Parathyroid adenoma (tissue), 2 donors: ENCODE results near the gene TRAK2.

Experiments used
- H2AFZ ChIP-seq: fragments of 300-600 bp; sonication (generic); one replicate; pipeline ENCODE4 v1.7.0; 2017; ENCODE audit warnings: antibody characterized with exemption, mild to moderate bottlenecking
- H3K27ac ChIP-seq: fragments of 300-600 bp; sonication (generic); one replicate; pipeline ENCODE4 v1.7.0; 2017
- H3K27me3 ChIP-seq: fragments of 300-600 bp; sonication (generic); one replicate; pipeline ENCODE4 v1.7.0; 2017; ENCODE audit warnings: low read length; ENCODE audit not compliant: control insufficient read depth, insufficient read depth
- H3K36me3 ChIP-seq: fragments of 300-600 bp; sonication (generic); one replicate; pipeline ENCODE4 v1.7.0; 2017; ENCODE audit warnings: low read length; ENCODE audit not compliant: control insufficient read depth, insufficient read depth
- H3K4me1 ChIP-seq: fragments of 300-600 bp; sonication (generic); one replicate; pipeline ENCODE4 v1.7.0; 2017; ENCODE audit warnings: control low read depth
- H3K4me2 ChIP-seq: fragments of 300-600 bp; sonication (generic); one replicate; pipeline ENCODE4 v1.7.0; 2017; ENCODE audit warnings: low read length
- H3K4me3 ChIP-seq: fragments of 300-600 bp; sonication (generic); one replicate; pipeline ENCODE4 v1.7.0; 2017; ENCODE audit warnings: low read depth, low read length
- H3K79me2 ChIP-seq: fragments of 300-600 bp; sonication (generic); one replicate; pipeline ENCODE4 v1.7.0; 2017; ENCODE audit warnings: control low read depth
- H3K9ac ChIP-seq: fragments of 300-600 bp; sonication (generic); one replicate; pipeline ENCODE4 v1.7.0; 2017; ENCODE audit warnings: mild to moderate bottlenecking
- H3K9me3 ChIP-seq: fragments of 300-600 bp; sonication (generic); one replicate; pipeline ENCODE4 v1.7.0; 2017; ENCODE audit warnings: low read length; ENCODE audit not compliant: control insufficient read depth
- TF ChIP-seq, protein P1 (sequence below): fragments of 300-600 bp; sonication (generic); IDR thresholded peaks from one replicate; pipeline ENCODE4 v1.7.0; 2017; ENCODE audit warnings: antibody characterized with exemption, mild to moderate bottlenecking
- donor health status: primary hyperparathyroidism.

The TRAK2 gene

GRCh38 chr2:201401815-201402214, 49.4 kb downstream of the TRAK2 start:
- Histone ChIP-seq H2AFZ (no peak overlapping the region), H3K27ac (no peak overlapping the region), H3K27me3 (no peaks in the 10 kb centered on the region), H3K36me3 (no peaks in the 10 kb centered on the region), H3K4me3 (no peak overlapping the region), H3K9me3 (no peaks in the 10 kb centered on the region), H3K79me2 (no peaks in the 10 kb centered on the region), H3K4me1 (peaks cover 10% of the 10 kb centered on the region), H3K4me2 (no peak overlapping the region), H3K9ac (no peak overlapping the region)
- TF ChIP-seq, protein P1, sequence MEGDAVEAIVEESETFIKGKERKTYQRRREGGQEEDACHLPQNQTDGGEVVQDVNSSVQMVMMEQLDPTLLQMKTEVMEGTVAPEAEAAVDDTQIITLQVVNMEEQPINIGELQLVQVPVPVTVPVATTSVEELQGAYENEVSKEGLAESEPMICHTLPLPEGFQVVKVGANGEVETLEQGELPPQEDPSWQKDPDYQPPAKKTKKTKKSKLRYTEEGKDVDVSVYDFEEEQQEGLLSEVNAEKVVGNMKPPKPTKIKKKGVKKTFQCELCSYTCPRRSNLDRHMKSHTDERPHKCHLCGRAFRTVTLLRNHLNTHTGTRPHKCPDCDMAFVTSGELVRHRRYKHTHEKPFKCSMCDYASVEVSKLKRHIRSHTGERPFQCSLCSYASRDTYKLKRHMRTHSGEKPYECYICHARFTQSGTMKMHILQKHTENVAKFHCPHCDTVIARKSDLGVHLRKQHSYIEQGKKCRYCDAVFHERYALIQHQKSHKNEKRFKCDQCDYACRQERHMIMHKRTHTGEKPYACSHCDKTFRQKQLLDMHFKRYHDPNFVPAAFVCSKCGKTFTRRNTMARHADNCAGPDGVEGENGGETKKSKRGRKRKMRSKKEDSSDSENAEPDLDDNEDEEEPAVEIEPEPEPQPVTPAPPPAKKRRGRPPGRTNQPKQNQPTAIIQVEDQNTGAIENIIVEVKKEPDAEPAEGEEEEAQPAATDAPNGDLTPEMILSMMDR: no peak

- H3K36me3 ChIP-seq: no peaks in the 10 kb centered on the region
- TF ChIP-seq, protein P1: no peak
- no peaks in the 10 kb centered on the region for H3K27me3 ChIP-seq
- no peaks in the 10 kb centered on the region for H3K79me2 ChIP-seq
- H3K27ac ChIP-seq: no peak overlapping the region
- no peaks in the 10 kb centered on the region for H3K9me3 ChIP-seq
- no peak overlapping the region for H3K4me2 ChIP-seq
- H3K9ac ChIP-seq: no peak overlapping the region
- H3K4me1 ChIP-seq: peaks cover 5% of the 10 kb centered on the region
- no peak overlapping the region for H3K4me3 ChIP-seq
- H2AFZ ChIP-seq: no peak overlapping the region
Measured at GRCh38 chr2:201396595-201396994, 54.7 kb downstream of the TRAK2 start.

DNA sequence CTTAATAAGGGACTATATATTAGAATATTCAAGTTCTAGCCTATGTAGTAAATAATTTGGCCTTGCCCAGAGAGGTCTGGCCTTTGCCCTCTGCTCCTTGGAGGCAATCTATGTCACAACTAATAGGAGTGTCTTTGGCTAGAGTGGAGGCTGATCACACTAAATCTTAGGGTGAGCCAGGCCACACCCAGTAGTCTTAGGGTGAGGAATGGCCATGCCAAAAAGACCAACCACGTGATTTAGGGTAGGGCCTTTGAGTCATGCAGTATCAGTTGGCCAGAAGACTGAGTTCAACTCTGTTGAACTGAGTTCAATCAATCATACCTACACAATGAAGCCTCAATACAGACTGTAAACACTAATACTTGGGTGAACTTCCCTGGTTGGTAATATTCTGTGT, 68.1 kb downstream of the TRAK2 start:
- no peak overlapping the region for H3K27ac ChIP-seq
- H2AFZ ChIP-seq: no peak overlapping the region
- no peak overlapping the region for H3K4me2 ChIP-seq
- no peaks in the 10 kb centered on the region for H3K36me3 ChIP-seq
- H3K4me1 ChIP-seq: no peaks in the 10 kb centered on the region
- no peaks in the 10 kb centered on the region for H3K27me3 ChIP-seq
- H3K4me3 ChIP-seq: no peak overlapping the region
- no peaks in the 10 kb centered on the region for H3K9me3 ChIP-seq
- no peak overlapping the region for H3K9ac ChIP-seq
- TF ChIP-seq, protein P1: no peak
- H3K79me2 ChIP-seq: no peaks in the 10 kb centered on the region

DNA sequence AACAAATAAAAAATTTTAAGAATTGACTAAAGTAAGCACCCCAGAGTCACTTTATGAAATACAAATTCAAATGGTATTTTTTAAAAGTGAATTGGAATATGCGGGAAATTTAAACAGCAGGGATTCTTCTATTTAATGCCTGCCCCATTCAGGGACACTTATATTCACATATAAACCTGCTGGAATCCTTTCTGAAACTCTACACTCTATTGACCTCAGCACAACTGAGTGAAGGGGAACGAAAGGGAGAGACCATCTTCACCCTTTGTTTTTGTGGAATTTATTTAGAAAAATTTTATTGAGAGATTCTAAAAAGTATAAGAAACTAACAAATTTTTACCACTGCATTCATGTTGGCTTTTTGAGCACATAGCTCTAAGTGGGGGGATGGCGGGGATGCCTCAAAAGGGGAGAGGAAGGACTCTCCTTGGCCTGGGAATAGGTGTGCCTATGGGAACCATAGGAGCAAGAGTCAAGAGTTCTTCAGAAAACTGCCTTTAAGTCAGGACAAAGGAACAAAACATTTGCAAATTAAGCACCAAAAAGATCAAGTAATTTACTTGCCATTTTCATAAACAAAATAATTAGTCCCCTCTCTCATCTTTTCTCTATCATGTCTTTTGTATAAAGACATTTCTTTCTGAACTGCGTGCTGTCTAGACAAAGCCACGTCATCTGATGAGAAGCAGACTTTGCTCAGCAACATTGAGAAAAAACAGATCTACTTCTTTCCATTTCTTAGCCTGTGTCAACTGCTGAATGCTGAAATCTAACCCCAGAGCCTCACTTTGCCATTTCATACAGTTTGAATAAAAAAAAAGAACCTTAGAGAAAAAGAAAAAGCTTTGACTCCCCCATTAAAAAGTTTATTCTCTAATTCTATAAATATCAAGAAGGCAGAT, 72.5 kb downstream of the TRAK2 start:
- Histone ChIP-seq H3K79me2 (no peaks in the 10 kb centered on the region), H3K4me3 (no peak overlapping the region), H3K9me3 (no peaks in the 10 kb centered on the region), H3K27ac (no peak overlapping the region), H3K4me2 (no peak overlapping the region), H3K27me3 (no peaks in the 10 kb centered on the region), H2AFZ (no peak overlapping the region), H3K4me1 (no peaks in the 10 kb centered on the region), H3K36me3 (no peaks in the 10 kb centered on the region), H3K9ac (no peak overlapping the region)
- TF ChIP-seq, protein P1: no peak

DNA sequence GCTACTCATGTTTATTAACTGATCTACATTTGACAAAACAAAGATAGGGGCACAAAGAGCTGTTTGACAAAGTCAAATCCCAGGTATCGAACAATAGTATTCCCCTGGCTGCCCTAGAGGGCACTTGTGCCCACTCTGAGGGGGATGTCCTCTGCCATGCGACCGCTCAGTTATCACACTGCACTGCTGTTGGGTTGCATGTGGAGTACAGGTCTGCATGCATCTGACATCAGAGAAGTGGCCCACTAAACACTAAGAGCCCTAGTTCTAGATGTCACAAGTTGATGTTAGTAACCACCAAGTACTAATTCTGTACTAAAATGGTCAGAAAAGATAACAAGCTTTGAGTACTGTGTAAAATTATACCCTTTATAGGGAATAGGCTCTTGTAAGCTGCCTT, 74.0 kb downstream of the TRAK2 start:
- Histone ChIP-seq H3K79me2 (peaks cover 4% of the 10 kb centered on the region), H3K4me2 (no peak overlapping the region), H3K4me3 (no peak overlapping the region), H2AFZ (no peak overlapping the region), H3K9me3 (no peaks in the 10 kb centered on the region), H3K36me3 (no peaks in the 10 kb centered on the region), H3K4me1 (no peaks in the 10 kb centered on the region), H3K27me3 (no peaks in the 10 kb centered on the region), H3K9ac (no peak overlapping the region), H3K27ac (no peak overlapping the region)
- TF ChIP-seq, protein P1: no peak
